Ecto neural progenitor cell (in vitro differentiated cells): ENCODE data around the gene USP17L15.
"Not testable (repeated sequence)": the region's sequence is repeated elsewhere in the genome, so short reads cannot be mapped to it uniquely, and the experiment has no call there.

Source experiments
- DNase-seq: peaks from one replicate; pipeline ENCODE4 v3.0.0-alpha.2; 2018; ENCODE audit warnings: low spot score

Gene USP17L15, protein sequence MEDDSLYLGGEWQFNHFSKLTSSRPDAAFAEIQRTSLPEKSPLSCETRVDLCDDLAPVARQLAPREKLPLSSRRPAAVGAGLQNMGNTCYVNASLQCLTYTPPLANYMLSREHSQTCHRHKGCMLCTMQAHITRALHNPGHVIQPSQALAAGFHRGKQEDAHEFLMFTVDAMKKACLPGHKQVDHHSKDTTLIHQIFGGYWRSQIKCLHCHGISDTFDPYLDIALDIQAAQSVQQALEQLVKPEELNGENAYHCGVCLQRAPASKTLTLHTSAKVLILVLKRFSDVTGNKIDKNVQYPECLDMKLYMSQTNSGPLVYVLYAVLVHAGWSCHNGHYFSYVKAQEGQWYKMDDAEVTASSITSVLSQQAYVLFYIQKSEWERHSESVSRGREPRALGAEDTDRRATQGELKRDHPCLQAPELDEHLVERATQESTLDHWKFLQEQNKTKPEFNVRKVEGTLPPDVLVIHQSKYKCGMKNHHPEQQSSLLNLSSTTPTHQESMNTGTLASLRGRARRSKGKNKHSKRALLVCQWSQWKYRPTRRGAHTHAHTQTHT

GRCh38 chr4:9234085-9234484 lies at the start of gene USP17L15:
Gene USP17L15, plus strand, starts transcription at chr4:9234385. Its CDS starts 0 bp downstream, at chr4:9234385.
- not testable (repeated sequence) for DNase-seq

- DNase-seq: not testable (repeated sequence)
Measured at GRCh38 chr4:9210357-9210756, 23.8 kb upstream of the USP17L15 start, which contains the start of gene USP17L10. Gene USP17L10, plus strand, starts transcription at chr4:9210657. Its CDS starts 0 bp downstream, at chr4:9210657.

GRCh38 chr4:9214701-9215100 lies 19.5 kb upstream of the USP17L15 start:
- not testable (repeated sequence) for DNase-seq

- not testable (repeated sequence) for DNase-seq
Measured at GRCh38 chr4:9215105-9215504, 19.1 kb upstream of the USP17L15 start, which contains the start of gene USP17L11. Gene USP17L11, plus strand, starts transcription at chr4:9215405. Its CDS starts 0 bp downstream, at chr4:9215405.

GRCh38 chr4:9219852-9220251 lies 14.3 kb upstream of the USP17L15 start, which contains the start of gene USP17L12:
Gene USP17L12, plus strand, starts transcription at chr4:9220152. Its CDS starts 0 bp downstream, at chr4:9220152.
- not testable (repeated sequence) for DNase-seq

GRCh38 chr4:9224596-9224995 lies 9.6 kb upstream of the USP17L15 start, which contains the start of gene USP17L13:
Gene USP17L13, plus strand, starts transcription at chr4:9224896. Its CDS starts 0 bp downstream, at chr4:9224896.
- DNase-seq: not testable (repeated sequence)

GRCh38 chr4:9230249-9230648 lies 3.9 kb upstream of the USP17L15 start:
- DNase-seq: not testable (repeated sequence)

- not testable (repeated sequence) for DNase-seq
Measured at GRCh38 chr4:9238461-9238860, 4.3 kb downstream of the USP17L15 start.

GRCh38 chr4:9243579-9243978 lies 9.4 kb downstream of the USP17L15 start, which contains the start of gene USP17L17:
Gene USP17L17, plus strand, starts transcription at chr4:9243879. Its CDS starts 0 bp downstream, at chr4:9243879.
- not testable (repeated sequence) for DNase-seq

GRCh38 chr4:9247953-9248680 lies 13.9 kb downstream of the USP17L15 start, which contains the start of gene USP17L18:
Gene USP17L18, plus strand, starts transcription at chr4:9248630. Its CDS starts 0 bp downstream, at chr4:9248630.
- peak; percentile 29 for DNase-seq

DNA sequence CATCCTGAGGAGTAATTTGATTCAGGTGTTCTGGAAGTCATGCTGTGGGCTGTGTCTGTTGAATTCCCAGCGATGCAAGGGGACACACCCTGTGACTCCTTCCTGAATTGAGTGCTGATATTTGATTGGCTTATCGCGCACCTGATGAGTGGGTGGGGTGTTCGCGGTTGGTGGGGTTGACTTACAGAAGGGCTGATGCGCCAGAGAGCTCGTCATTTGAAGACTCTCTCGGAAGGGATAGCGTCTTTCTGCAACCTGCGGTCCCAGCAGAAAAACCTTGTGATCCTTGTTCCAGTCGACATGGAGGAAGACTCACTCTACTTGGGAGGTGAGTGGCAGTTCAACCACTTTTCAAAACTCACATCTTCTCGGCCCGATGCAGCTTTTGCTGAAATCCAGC lies 18.9 kb downstream of the USP17L15 start, which contains the start of gene USP17L19:
Gene USP17L19, plus strand, starts transcription at position 301 of the 400 bp plus-strand sequence. Its CDS starts 0 bp downstream, at position 301.
- not testable (repeated sequence) for DNase-seq

- not testable (repeated sequence) for DNase-seq
Measured at GRCh38 chr4:9257824-9258223, 23.6 kb downstream of the USP17L15 start, which contains the start of gene USP17L20. Gene USP17L20, plus strand, starts transcription at chr4:9258124. Its CDS starts 0 bp downstream, at chr4:9258124.

- not testable (repeated sequence) for DNase-seq
Measured at GRCh38 chr4:9262572-9262971, 28.4 kb downstream of the USP17L15 start, which contains the start of gene USP17L21. Gene USP17L21, plus strand, starts transcription at chr4:9262872. Its CDS starts 0 bp downstream, at chr4:9262872.

DNA sequence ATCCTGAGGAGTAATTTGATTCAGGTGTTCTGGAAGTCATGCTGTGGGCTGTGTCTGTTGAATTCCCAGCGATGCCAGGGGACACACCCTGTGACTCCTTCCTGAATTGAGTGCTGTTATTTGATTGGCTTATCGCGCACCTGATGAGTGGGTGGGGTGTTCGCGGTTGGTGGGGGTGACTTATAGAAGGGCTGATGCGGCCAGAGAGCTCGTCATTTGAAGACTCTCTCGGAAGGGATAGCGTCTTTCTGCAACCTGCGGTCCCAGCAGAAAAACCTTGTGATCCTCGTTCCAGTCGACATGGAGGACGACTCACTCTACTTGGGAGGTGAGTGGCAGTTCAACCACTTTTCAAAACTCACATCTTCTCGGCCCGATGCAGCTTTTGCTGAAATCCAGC lies 33.1 kb downstream of the USP17L15 start, which contains the start of gene USP17L22:
Gene USP17L22, plus strand, starts transcription at position 301 of the 400 bp plus-strand sequence. Its CDS starts 0 bp downstream, at position 301.
- DNase-seq: not testable (repeated sequence)

DNA sequence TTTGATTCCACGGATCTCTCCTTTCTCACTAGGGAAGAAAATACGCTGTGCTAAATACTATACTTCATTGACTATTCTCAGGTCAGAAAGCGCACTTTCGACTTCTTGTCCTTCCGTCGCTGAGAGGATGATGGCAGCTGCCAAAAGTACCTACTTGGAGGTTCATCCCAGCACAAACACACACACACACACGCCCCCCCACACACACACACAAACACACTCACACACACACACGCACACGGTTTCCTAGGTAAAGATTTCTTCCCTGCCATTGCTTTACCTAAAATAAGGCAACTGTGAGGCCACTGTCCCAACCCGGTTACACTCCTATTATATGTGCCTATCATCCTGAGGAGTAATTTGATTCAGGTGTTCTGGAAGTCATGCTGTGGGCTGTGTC lies 37.5 kb downstream of the USP17L15 start:
- DNase-seq: not testable (repeated sequence)
